ENCODE data around the gene NELL1.

The NELL1 gene

GRCh38 chr11:20880094-20880493 is 210.7 kb downstream of the NELL1 start:
- no peak for DNase-seq

GRCh38 chr11:20881328-20882079 is 212.1 kb downstream of the NELL1 start:
- DNase-seq = no peak

GRCh38 chr11:20887137-20887536 is 217.8 kb downstream of the NELL1 start:
- DNase-seq = no peak

GRCh38 chr11:20894296-20894695 is 224.9 kb downstream of the NELL1 start:
- DNase-seq = no peak

GRCh38 chr11:20909995-20910726 is 240.8 kb downstream of the NELL1 start:
- DNase-seq = no peak

GRCh38 chr11:20910733-20911132 is 241.3 kb downstream of the NELL1 start:
- DNase-seq = no peak

- DNase-seq = no peak
Observed at GRCh38 chr11:20912065-20912821, 242.9 kb downstream of the NELL1 start.

- no peak for DNase-seq
Observed at GRCh38 chr11:20912922-20913512, 243.6 kb downstream of the NELL1 start.

GRCh38 chr11:20917306-20917705 is 247.9 kb downstream of the NELL1 start:
- DNase-seq = no peak

- DNase-seq = no peak
Observed at GRCh38 chr11:20926799-20927540, 257.6 kb downstream of the NELL1 start.

- no peak for DNase-seq
Observed at GRCh38 chr11:20931029-20931428, 261.6 kb downstream of the NELL1 start.

GRCh38 chr11:20933086-20933485 is 263.7 kb downstream of the NELL1 start:
- DNase-seq = no peak

GRCh38 chr11:20933958-20934357 is 264.6 kb downstream of the NELL1 start:
- no peak for DNase-seq

GRCh38 chr11:20934516-20934915 is 265.1 kb downstream of the NELL1 start:
- DNase-seq = no peak

GRCh38 chr11:20937826-20938225 is 268.4 kb downstream of the NELL1 start:
- DNase-seq = no peak

- no peak for DNase-seq
Observed at GRCh38 chr11:20949585-20949984, 280.2 kb downstream of the NELL1 start.

- DNase-seq = no peak
Observed at GRCh38 chr11:20962581-20962980, 293.2 kb downstream of the NELL1 start.

GRCh38 chr11:20963596-20963995 is 294.2 kb downstream of the NELL1 start:
- DNase-seq = no peak

GRCh38 chr11:20964985-20965384 is 295.6 kb downstream of the NELL1 start:
- DNase-seq = no peak

- no peak for DNase-seq
Observed at GRCh38 chr11:20966489-20966888, 297.1 kb downstream of the NELL1 start.

GRCh38 chr11:20973940-20974559 is 304.7 kb downstream of the NELL1 start:
- DNase-seq = no peak

GRCh38 chr11:20980736-20981135 is 311.4 kb downstream of the NELL1 start:
- DNase-seq = no peak

Measured in NK-92 treated with Interleukin-12 subunit alpha and Interleukin-12 subunit beta, amount 100 ng/mL, for 24 hours (cell line).